ENCODE measurements around the gene VSTM4. TPM values are rescaled to one million over a fixed set of nuclear protein-coding genes. Genes with fewer than 3 reads are reported as not detected.

VSTM4 gene
- total RNA-seq, 1 donor from 2014 or later, result 2.7 TPM

- ATAC-seq (no peak), DNase-seq (ENCODE audit: low spot score) (no peak)
Measured at GRCh38 chr10:49096890-49097445, 18.4 kb downstream of the VSTM4 start.

- ATAC-seq (no peak), DNase-seq (ENCODE audit: low spot score) (no peak)
Measured at GRCh38 chr10:49094646-49095045, 20.7 kb downstream of the VSTM4 start.

GRCh38 chr10:49093922-49094321 is 21.4 kb downstream of the VSTM4 start:
- ATAC-seq, result no peak
- DNase-seq (ENCODE audit: low spot score), result no peak

GRCh38 chr10:49092477-49092876 is 22.8 kb downstream of the VSTM4 start:
- ATAC-seq (no peak), DNase-seq (ENCODE audit: low spot score) (no peak)

GRCh38 chr10:49091450-49092210 is 23.7 kb downstream of the VSTM4 start:
- no peak for ATAC-seq
- no peak for DNase-seq (ENCODE audit: low spot score)

GRCh38 chr10:49090696-49091380 is 24.5 kb downstream of the VSTM4 start:
- no peak for ATAC-seq

GRCh38 chr10:49090189-49090575 is 25.1 kb downstream of the VSTM4 start:
- DNase-seq (ENCODE audit: low spot score) (no peak), ATAC-seq (no peak)

More at GRCh38 chr10:49090696-49091380, 24.5 kb downstream of the VSTM4 start:
- no peak for DNase-seq (ENCODE audit: low spot score)

- ATAC-seq, result no peak
- no peak for DNase-seq (ENCODE audit: low spot score)
Measured at GRCh38 chr10:49089557-49090188, 25.6 kb downstream of the VSTM4 start.

- ATAC-seq (no peak), DNase-seq (ENCODE audit: low spot score) (no peak)
Measured at GRCh38 chr10:49089152-49089551, 26.2 kb downstream of the VSTM4 start.

- DNase-seq (ENCODE audit: low spot score), result no peak
- ATAC-seq, result no peak
Measured at GRCh38 chr10:49086889-49087288, 28.4 kb downstream of the VSTM4 start.

- ATAC-seq (peak; percentile 54), DNase-seq (ENCODE audit: low spot score) (peak; percentile 75)
Measured at GRCh38 chr10:49083261-49083660, 32.1 kb downstream of the VSTM4 start.

GRCh38 chr10:49082766-49083165 is 32.6 kb downstream of the VSTM4 start:
- no peak for DNase-seq (ENCODE audit: low spot score)
- no peak for ATAC-seq

GRCh38 chr10:49081547-49082275 is 33.6 kb downstream of the VSTM4 start:
- DNase-seq (ENCODE audit: low spot score) (peak; percentile 69), ATAC-seq (peak; percentile 55)

GRCh38 chr10:49080965-49081364 is 34.4 kb downstream of the VSTM4 start:
- DNase-seq (ENCODE audit: low spot score), result peak; percentile 94
- peak; percentile 85 for ATAC-seq

- ATAC-seq, result no peak
- no peak for DNase-seq (ENCODE audit: low spot score)
Measured at GRCh38 chr10:49080071-49080470, 35.3 kb downstream of the VSTM4 start.

GRCh38 chr10:49079499-49079898 is 35.8 kb downstream of the VSTM4 start:
- DNase-seq (ENCODE audit: low spot score) (no peak), ATAC-seq (no peak)

GRCh38 chr10:49079072-49079471 is 36.2 kb downstream of the VSTM4 start:
- no peak for ATAC-seq
- no peak for DNase-seq (ENCODE audit: low spot score)

- DNase-seq (ENCODE audit: low spot score), result no peak
- no peak for ATAC-seq
Measured at GRCh38 chr10:49078433-49078832, 36.9 kb downstream of the VSTM4 start.

- DNase-seq (ENCODE audit: low spot score) (no peak), ATAC-seq (peak; percentile 50)
Measured at GRCh38 chr10:49076741-49077521, 38.4 kb downstream of the VSTM4 start.

GRCh38 chr10:49076319-49076718 is 39.0 kb downstream of the VSTM4 start:
- ATAC-seq (no peak), DNase-seq (ENCODE audit: low spot score) (peak; percentile 23)
